ENCODE results near the gene RUNX1. TPM values are rescaled to one million over a fixed set of nuclear protein-coding genes. Genes with fewer than 3 reads are reported as not detected.

Gene RUNX1
- total and polyA plus RNA-seq, 7 donors: 8.7 to 230 (median 30.1) TPM

GRCh38 chr21:35070436-35070835 is 21.3 kb upstream of the RUNX1 start:
- TF ChIP-seq CTCF (IDR thresholded peaks at IDR 0.05): no peak
- 70 to 84% (median 75%) methylated on average over 5 of the region's 5 CpGs for WGBS, 3 donors
- H3K27ac ChIP-seq: no peak overlapping the region
- H3K4me1 ChIP-seq: no peaks in the 10 kb centered on the region
- no peaks in the 10 kb centered on the region for H3K27me3 ChIP-seq (ENCODE audit: insufficient read depth in 3 of 3, low read length in 2 of 3)
- no peaks in the 10 kb centered on the region for H3K36me3 ChIP-seq (ENCODE audit: insufficient read depth in 1 of 2, low read depth in 1 of 2)
- DNase-seq (no peak), ATAC-seq (no peak)
- no peaks in the 10 kb centered on the region for H3K9me3 ChIP-seq
- H3K4me3 ChIP-seq: no peak overlapping the region
- intact Hi-C loops (cut with DNase I): no loop called here

- H3K9me3 ChIP-seq: no peaks in the 10 kb centered on the region
- no peaks in the 10 kb centered on the region for H3K36me3 ChIP-seq (ENCODE audit: insufficient read depth in 1 of 2, low read depth in 1 of 2)
- no peak for TF ChIP-seq CTCF (IDR thresholded peaks at IDR 0.05)
- no peaks in the 10 kb centered on the region for H3K4me1 ChIP-seq
- DNase-seq: no peak
- ATAC-seq: no peak
- WGBS, 3 donors: 90 to 91% (median 90%) methylated on average over 4 of the region's 4 CpGs
- H3K27ac ChIP-seq: no peak overlapping the region
- intact Hi-C loops (cut with DNase I): no loop called here
- no peaks in the 10 kb centered on the region for H3K27me3 ChIP-seq (ENCODE audit: insufficient read depth in 3 of 3, low read length in 2 of 3)
- H3K4me3 ChIP-seq: no peak overlapping the region
These were observed 17.7 kb upstream of the RUNX1 start for GRCh38 chr21:35066824-35067223.

GRCh38 chr21:35063428-35064172 is 14.5 kb upstream of the RUNX1 start:
- DNase-seq: no peak
- ATAC-seq: no peak
- Histone ChIP-seq H3K27me3 (ENCODE audit: insufficient read depth in 3 of 3, low read length in 2 of 3) (no peaks in the 10 kb centered on the region), H3K36me3 (ENCODE audit: insufficient read depth in 1 of 2, low read depth in 1 of 2) (no peaks in the 10 kb centered on the region), H3K27ac (no peak overlapping the region), H3K4me3 (no peak overlapping the region), H3K4me1 (no peaks in the 10 kb centered on the region), H3K9me3 (no peaks in the 10 kb centered on the region)
- 79 to 80% (median 79%) methylated on average over 6 of the region's 6 CpGs for WGBS, 3 donors
- intact Hi-C loops (cut with DNase I): no loop called here
- TF ChIP-seq CTCF (IDR thresholded peaks at IDR 0.05): no peak

- WGBS, 3 donors: 91 to 97% (median 92%) methylated on average over 3 of the region's 3 CpGs
- Histone ChIP-seq H3K27me3 (ENCODE audit: insufficient read depth in 3 of 3, low read length in 2 of 3) (no peaks in the 10 kb centered on the region), H3K36me3 (ENCODE audit: insufficient read depth in 1 of 2, low read depth in 1 of 2) (no peaks in the 10 kb centered on the region), H3K4me3 (no peak overlapping the region), H3K9me3 (no peaks in the 10 kb centered on the region), H3K27ac (no peak overlapping the region), H3K4me1 (no peaks in the 10 kb centered on the region)
- TF ChIP-seq CTCF (IDR thresholded peaks at IDR 0.05): no peak
- ATAC-seq (no peak), DNase-seq (no peak)
- intact Hi-C loops (cut with DNase I): no loop called here
These were observed 12.9 kb upstream of the RUNX1 start for GRCh38 chr21:35062016-35062415.

- H3K27me3 ChIP-seq (ENCODE audit: insufficient read depth in 3 of 3, low read length in 2 of 3): no peaks in the 10 kb centered on the region
- 92 to 95% (median 95%) methylated on average over 3 of the region's 3 CpGs for WGBS, 3 donors
- no peak for ATAC-seq
- H3K9me3 ChIP-seq: no peaks in the 10 kb centered on the region
- H3K36me3 ChIP-seq (ENCODE audit: insufficient read depth in 1 of 2, low read depth in 1 of 2): no peaks in the 10 kb centered on the region
- no peak for DNase-seq
- H3K4me1 ChIP-seq: peaks cover under 1% of the 10 kb centered on the region
- H3K27ac ChIP-seq: no peak overlapping the region
- H3K4me3 ChIP-seq: no peak overlapping the region
- no peak for TF ChIP-seq CTCF (IDR thresholded peaks at IDR 0.05)
- intact Hi-C loops (cut with DNase I): loop anchor here in 1 of 2 donors (10.0 kb wide), 1 partner anchor 165 kb away; no protein-coding TSS in a partner anchor
These were observed 10.6 kb upstream of the RUNX1 start for GRCh38 chr21:35059742-35060141.

Measured in psoas muscle (tissue), 8 donors.